HEK293T (cell line): Measurements from ENCODE around the gene SYNGR4.

Source experiments
- CTCF ChIA-PET: fragments of 350-600 bp; formaldehyde crosslinking; extraction: SDS; loops from one replicate; lab custom pipeline; 2021; ENCODE audit warnings: antibody characterized with exemption, inconsistent platforms; lab: Yijun Ruan, JAX
- POLR2A ChIA-PET: fragments of 350-600 bp; formaldehyde crosslinking; extraction: SDS; loops from one replicate; lab custom pipeline; 2020; ENCODE audit warnings: antibody characterized with exemption, inconsistent platforms; lab: Yijun Ruan, JAX
- DNase-seq: peaks from one replicate; pipeline ENCODE4 v3.0.0; 2012; ENCODE audit warnings: mixed read lengths; ENCODE audit errors: extremely low spot score
- ARNT ChIP-seq: fragments of 450-650 bp; IDR thresholded peaks from 2 replicates; pipeline ENCODE4 v1.6.1; 2017; ENCODE audit warnings: mild to moderate bottlenecking
- BHLHE40 ChIP-seq: fragments of 450-650 bp; IDR thresholded peaks from 2 replicates; pipeline ENCODE4 v1.6.1; 2016; ENCODE audit warnings: mild to moderate bottlenecking, moderate library complexity, borderline replicate concordance
- CTBP1 ChIP-seq: fragments of 450-650 bp; IDR thresholded peaks from 2 replicates; pipeline ENCODE4 v1.6.1; 2016; ENCODE audit warnings: borderline replicate concordance
- ELF4 ChIP-seq: fragments of 450-650 bp; IDR thresholded peaks from 2 replicates; pipeline ENCODE4 v1.6.1; 2017; ENCODE audit warnings: antibody characterized with exemption
- FOXA1 ChIP-seq: fragments of 450-650 bp; IDR thresholded peaks from 2 replicates; pipeline ENCODE4 v1.6.1; 2016; ENCODE audit warnings: mild to moderate bottlenecking
- FOXK2 ChIP-seq: fragments of 450-650 bp; IDR thresholded peaks from 2 replicates; pipeline ENCODE4 v1.6.1; 2016; ENCODE audit warnings: mild to moderate bottlenecking
- FOXM1 ChIP-seq: fragments of 450-650 bp; IDR thresholded peaks from 2 replicates; pipeline ENCODE4 v1.6.1; 2017; ENCODE audit warnings: mild to moderate bottlenecking, borderline replicate concordance
- HDGF ChIP-seq: fragments of 450-650 bp; IDR thresholded peaks from 2 replicates; pipeline ENCODE4 v1.6.1; 2017; ENCODE audit warnings: antibody characterized with exemption, borderline replicate concordance
- L3MBTL2 ChIP-seq: fragments of 450-650 bp; conservative IDR thresholded peaks from 2 replicates; pipeline ENCODE4 v1.6.1; 2016; ENCODE audit warnings: mild to moderate bottlenecking
- LEF1 ChIP-seq: fragments of 450-650 bp; IDR thresholded peaks from 2 replicates; pipeline ENCODE4 v1.6.1; 2017; ENCODE audit warnings: mild to moderate bottlenecking, borderline replicate concordance
- NFRKB ChIP-seq: fragments of 450-650 bp; IDR thresholded peaks from 2 replicates; pipeline ENCODE4 v1.6.1; 2016; ENCODE audit warnings: mild to moderate bottlenecking, moderate library complexity
- PKNOX1 ChIP-seq: fragments of 450-650 bp; IDR thresholded peaks from 2 replicates; pipeline ENCODE4 v1.6.1; 2016
- SP1 ChIP-seq: fragments of 450-650 bp; IDR thresholded peaks from 2 replicates; pipeline ENCODE4 v1.6.1; 2017
- SUZ12 ChIP-seq: fragments of 450-650 bp; IDR thresholded peaks from 2 replicates; pipeline ENCODE4 v1.6.1; 2016; ENCODE audit warnings: mild to moderate bottlenecking
- TARDBP ChIP-seq: fragments of 450-650 bp; IDR thresholded peaks from 2 replicates; pipeline ENCODE4 v1.6.1; 2016
- ZNF384 ChIP-seq: fragments of 450-650 bp; IDR thresholded peaks from 2 replicates; pipeline ENCODE4 v1.6.1; 2016

SYNGR4 gene

GRCh38 chr19:48417421-48417820 lies 53.3 kb downstream of the SYNGR4 start:
- ChIA-PET POLR2A (interaction anchor here (1.0 kb wide), 1 partner anchor 18 kb away, joined by 4 read pairs; no protein-coding TSS in a partner anchor), CTCF (interaction anchor here (0.6 kb wide), 1 partner anchor 81 kb away, joined by 3 read pairs; no protein-coding TSS in a partner anchor)
- no peak for DNase-seq
- TF ChIP-seq SUZ12, result no peak
- no peak for TF ChIP-seq SP1
- no peak for TF ChIP-seq FOXA1
- TF ChIP-seq ELF4, result no peak
- TF ChIP-seq FOXM1, result no peak
- no peak for TF ChIP-seq BHLHE40
- TF ChIP-seq ARNT, result no peak
- no peak for TF ChIP-seq PKNOX1
- no peak for TF ChIP-seq ZNF384
- TF ChIP-seq LEF1, result no peak
- no peak for TF ChIP-seq FOXK2

GRCh38 chr19:48418317-48419064 lies 54.3 kb downstream of the SYNGR4 start:
- POLR2A ChIA-PET, result interaction anchor here (1.0 to 1.5 kb wide), 2 partner anchors 27 to 28 kb away, joined by 3 to 8 read pairs; no protein-coding TSS in a partner anchor
- TF ChIP-seq NFRKB, result no peak
- TF ChIP-seq FOXA1, result no peak
- TF ChIP-seq FOXK2, result no peak
- no peak for TF ChIP-seq SUZ12
- TF ChIP-seq LEF1, result no peak
- no peak for TF ChIP-seq CTBP1
- no peak for TF ChIP-seq ARNT
- no peak for TF ChIP-seq ELF4
- TF ChIP-seq ZNF384, result no peak
- no peak for TF ChIP-seq BHLHE40
- TF ChIP-seq L3MBTL2, result no peak
- no peak for TF ChIP-seq HDGF
- TF ChIP-seq SP1, result no peak
- no peak for TF ChIP-seq PKNOX1
- TF ChIP-seq FOXM1, result no peak
- no peak for TF ChIP-seq TARDBP
- DNase-seq, result no peak
- CTCF ChIA-PET, result no interaction called here

DNA sequence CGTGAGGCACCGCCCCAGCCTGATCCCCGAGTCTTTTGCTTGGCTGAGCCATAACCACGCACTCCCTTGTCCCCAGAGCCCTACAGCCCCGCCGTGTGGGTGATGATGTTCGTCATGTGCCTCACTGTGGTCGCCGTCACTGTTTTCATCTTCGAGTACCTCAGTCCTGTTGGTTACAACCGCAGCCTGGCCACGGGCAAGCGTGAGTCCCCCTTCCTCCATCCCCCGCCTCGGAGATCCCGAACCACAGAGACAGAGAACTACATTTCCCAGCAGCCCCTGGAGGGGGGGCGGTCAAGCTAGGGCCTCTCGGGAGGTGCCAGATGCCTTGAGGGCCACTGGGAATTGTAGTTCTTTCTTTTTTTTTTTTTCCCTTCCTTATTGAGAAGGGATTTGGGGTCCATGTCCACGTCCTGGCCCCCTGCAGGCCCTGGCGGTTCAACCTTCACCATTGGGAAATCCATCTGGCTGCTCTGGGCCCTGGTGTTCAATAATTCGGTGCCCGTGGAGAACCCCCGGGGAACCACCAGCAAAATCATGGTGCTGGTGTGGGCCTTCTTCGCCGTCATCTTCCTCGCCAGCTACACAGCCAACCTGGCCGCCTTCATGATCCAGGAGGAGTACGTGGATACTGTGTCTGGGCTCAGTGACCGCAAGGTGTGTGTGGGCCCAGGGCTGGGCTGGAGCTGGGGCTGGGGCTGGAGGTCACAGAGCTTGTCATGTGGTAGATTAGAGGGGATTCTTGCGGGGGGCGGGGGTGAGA lies 55.2 kb downstream of the SYNGR4 start:
- peak; percentile 77 for DNase-seq
- ChIA-PET POLR2A (interaction anchor here (0.8 to 1.5 kb wide), 3 partner anchors 19 to 57 kb away, joined by 3 to 8 read pairs (median 4); no protein-coding TSS in a partner anchor), CTCF (no interaction called here)
- TF ChIP-seq L3MBTL2 (peak; percentile 39; the same call in 1 of the 2 replicates), SUZ12 (peak; percentile 81; the same call in 1 of the 2 replicates), LEF1 (no peak), FOXA1 (no peak), ZNF384 (peak; percentile 92)

DNA sequence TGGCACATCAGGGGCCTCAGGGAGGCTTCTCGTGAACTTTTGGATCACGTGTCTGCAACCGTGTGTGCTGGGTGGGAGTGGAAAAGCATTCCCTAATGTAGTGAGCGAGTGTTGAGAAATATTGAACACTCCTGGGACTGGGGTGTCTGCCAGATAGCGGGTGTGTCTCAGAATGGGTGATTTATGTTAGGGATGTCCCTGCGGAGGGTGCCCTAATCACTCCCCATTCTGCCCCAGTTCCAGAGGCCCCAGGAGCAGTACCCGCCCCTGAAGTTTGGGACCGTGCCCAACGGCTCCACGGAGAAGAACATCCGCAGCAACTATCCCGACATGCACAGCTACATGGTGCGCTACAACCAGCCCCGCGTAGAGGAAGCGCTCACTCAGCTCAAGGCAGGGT lies 57.4 kb downstream of the SYNGR4 start:
- POLR2A ChIA-PET, result no interaction called here
- no peak for TF ChIP-seq SP1
- no peak for TF ChIP-seq ELF4
- CTCF ChIA-PET, result interaction anchor here (0.6 kb wide), 1 partner anchor 294 kb away, joined by 3 read pairs; no protein-coding TSS in a partner anchor
- DNase-seq, result no peak

DNA sequence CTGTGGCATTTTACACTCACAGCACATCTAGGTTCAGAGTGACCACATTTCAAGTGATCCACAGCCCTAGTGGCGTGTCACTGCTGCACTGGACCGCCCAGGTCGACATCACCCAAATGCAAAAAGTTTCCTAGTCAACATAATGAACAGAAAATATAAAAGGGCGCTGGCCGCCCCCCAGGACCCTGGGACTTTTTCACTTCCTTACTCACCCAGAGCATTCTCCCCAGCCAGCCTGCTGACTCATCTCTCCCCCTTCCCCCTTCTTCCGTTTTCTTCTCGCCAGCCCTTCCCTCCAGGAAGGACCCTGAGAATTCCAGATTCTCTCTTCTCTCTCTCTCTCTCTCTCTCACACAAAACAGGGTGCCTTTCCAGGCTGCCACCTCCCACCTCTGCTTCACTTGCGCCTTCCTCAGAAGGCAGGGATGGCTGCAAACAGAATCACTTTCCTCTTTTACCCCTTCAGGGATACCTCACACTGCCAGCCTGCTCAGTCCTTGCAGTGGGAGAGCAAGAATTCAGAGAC lies 60.6 kb downstream of the SYNGR4 start:
- CTCF ChIA-PET, result no interaction called here
- POLR2A ChIA-PET, result no interaction called here
- no peak for TF ChIP-seq PKNOX1
- no peak for TF ChIP-seq FOXA1
- TF ChIP-seq HDGF, result no peak
- TF ChIP-seq ZNF384, result no peak
- no peak for TF ChIP-seq FOXK2
- DNase-seq, result peak; percentile 13
